K562 (cell line): ENCODE results near the gene MND1. TPM values are rescaled to one million over a fixed set of nuclear protein-coding genes. Genes with fewer than 3 reads are reported as not detected.
A peak's percentile ranks its signal among the peaks of the same experiment; 100 is the strongest.

Source experiments
- CBFA2T3 ChIP-seq: fragments of 450-650 bp; IDR thresholded peaks from 2 replicates; pipeline ENCODE4 v1.6.1; 2017
- EHMT2 ChIP-seq: fragments of 450-650 bp; IDR thresholded peaks from 2 replicates; pipeline ENCODE4 v1.6.1; 2018; ENCODE audit warnings: antibody characterized with exemption
- ELK3 ChIP-seq: fragments of 450-650 bp; formaldehyde crosslinking; IDR thresholded peaks from 2 replicates; pipeline ENCODE4 v1.4.0; 2020; ENCODE audit warnings: mild to moderate bottlenecking
- GABPA ChIP-seq: fragments of 200-800 bp; sonication (Bioruptor generic); conservative IDR thresholded peaks from 2 replicates; pipeline ENCODE4 v1.6.1; 2016; ENCODE audit warnings: low read depth, missing genetic modification characterization, missing compliant biosample characterization
- KLF16 ChIP-seq: IDR thresholded peaks from 2 replicates; pipeline ENCODE4 v1.6.1; 2016; ENCODE audit warnings: antibody characterized with exemption
- NR2C2 ChIP-seq, 2 experiments: fragments of 200-800 bp in 1 of 2; sonication (Bioruptor generic) in 1 of 2; sonication (generic) in 1 of 2; formaldehyde crosslinking in 1 of 2; IDR thresholded peaks; 2 replicates each; pipeline versions ENCODE4 v1.6.1 to v1.8.0; 2016 to 2022; ENCODE audit warnings: mild to moderate bottlenecking in 1 of 2, missing compliant biosample characterization in 1 of 2, missing genetic modification characterization in 1 of 2, missing genetic modification reagents in 1 of 2
- PRMT5 ChIP-seq: sonication (generic); formaldehyde crosslinking; IDR thresholded peaks from 2 replicates; pipeline ENCODE4 v1.5.0; 2020; ENCODE audit warnings: missing genetic modification reagents
- RBM25 ChIP-seq: fragments of 200-400 bp; formaldehyde crosslinking; IDR thresholded peaks from 2 replicates; pipeline ENCODE4 v1.6.1; 2018; ENCODE audit warnings: low read length, low read depth, moderate library complexity; ENCODE audit not compliant: severe bottlenecking
- THAP12 ChIP-seq: fragments of 250-450 bp; sonication (Bioruptor Pico); IDR thresholded peaks from 2 replicates; pipeline ENCODE4 v1.9.0; 2021; ENCODE audit warnings: mild to moderate bottlenecking, inconsistent platforms
- ZNF75A ChIP-seq: fragments of 450-650 bp; formaldehyde crosslinking; IDR thresholded peaks from 2 replicates; pipeline ENCODE4 v1.4.0; 2020; ENCODE audit warnings: mild to moderate bottlenecking
- polyA plus RNA-seq, 8 experiments: library from polyadenylated mRNA; depleted of rRNA in 4 of 8; stranded (reverse) in 5 of 8; unstranded in 3 of 8; fragments of >200 nt; fragmentation: Nextera tagmentation in 2 of 8; fragmentation: Illumina TruSeq in 1 of 8; extraction: Ambion mirVana in 2 of 8; extraction: Trizol in 1 of 8; gene quantifications; 2 replicates each; pipeline versions ENCODE4 v1.2.1 to v1.2.3, GENCODE V29; 2011 to 2014; ENCODE audit warnings: inconsistent platforms in 1 of 8, missing spikeins in 1 of 8
- total RNA-seq, 7 experiments: library from RNA; depleted of rRNA in 6 of 7; stranded (reverse); fragments of >200 nt in 6 of 7; fragmentation: Illumina TruSeq in 2 of 7; extraction: Trizol in 2 of 7; gene quantifications; 2 replicates each; pipeline versions ENCODE4 v1.2.1 to v1.2.3, GENCODE V29; 2011 to 2021; ENCODE audit warnings: low replicate concordance in 1 of 7
- TF ChIP-seq, protein P1 (sequence below), 2 experiments: IDR thresholded peaks; 2 replicates each; pipeline ENCODE4 v1.6.1; 2011; ENCODE audit warnings: borderline replicate concordance in 1 of 2, control low read depth in 1 of 2, low read depth in 1 of 2, low read length in 1 of 2, mild to moderate bottlenecking in 1 of 2, mixed read lengths in 1 of 2, moderate library complexity in 1 of 2; ENCODE audit not compliant: insufficient read depth in 1 of 2, insufficient read length in 1 of 2, poor library complexity in 1 of 2, severe bottlenecking in 1 of 2; ENCODE audit errors: extremely low read depth in 1 of 2
- TF ChIP-seq, protein P2 (sequence below): fragments of 450-650 bp; IDR thresholded peaks from 2 replicates; pipeline ENCODE4 v1.6.1; 2017; ENCODE audit warnings: antibody characterized with exemption, mild to moderate bottlenecking

MND1 gene
- total and polyA plus RNA-seq, 9 of the 15 experiments (the other 6 are each of a cell fraction or from before 2014, with no cell fraction given) = 35.3 to 94.1 (median 59.9) TPM

DNA sequence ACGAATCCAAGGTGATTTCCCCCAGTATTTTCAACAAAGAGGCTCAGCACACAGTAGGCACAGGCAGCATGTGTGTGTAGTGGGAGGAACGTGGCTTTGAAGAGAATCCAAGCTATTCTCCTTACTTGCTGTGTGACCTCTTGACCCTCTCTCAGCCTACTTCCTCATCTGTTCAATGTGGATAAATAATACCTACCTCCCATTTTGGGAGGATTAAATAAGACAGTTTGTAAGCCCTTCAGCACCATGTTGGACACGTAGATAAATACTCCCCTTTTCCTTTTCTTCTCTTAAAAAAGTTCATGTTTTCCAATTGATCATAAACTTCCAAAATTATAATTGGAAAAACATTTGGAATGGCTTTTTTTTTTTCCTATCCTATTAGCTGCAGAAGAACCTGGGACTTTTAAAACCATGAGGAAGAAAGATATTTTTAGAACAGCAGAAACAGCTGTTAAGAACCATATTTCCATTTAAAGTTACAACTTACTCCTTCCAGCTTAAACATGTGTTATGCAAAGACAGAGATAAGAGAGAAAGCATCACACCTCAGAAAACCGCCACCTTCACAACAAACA, 65.5 kb downstream of the MND1 start (continued):
- TF ChIP-seq EHMT2 (peak; percentile 51; the same call in 1 of the 2 replicates), ELK3 (CRISPR knock-in tag) (no peak), ZNF75A (CRISPR knock-in tag) (no peak), RBM25 (peak; percentile 12), PRMT5 (CRISPR knock-in tag) (no peak), KLF16 (0 out of 2 replicates have a peak, but pooled peaks have one; percentile 29), CBFA2T3 (peak; percentile 90), THAP12 (CRISPR knock-in tag) (no peak), GABPA (no peak), NR2C2 (CRISPR knock-in tag; IDR thresholded peaks at IDR 0.05) (no peak), NR2C2 (tag; IDR thresholded peaks at IDR 0.05) (peak; percentile 60)
- TF ChIP-seq, protein P1, sequence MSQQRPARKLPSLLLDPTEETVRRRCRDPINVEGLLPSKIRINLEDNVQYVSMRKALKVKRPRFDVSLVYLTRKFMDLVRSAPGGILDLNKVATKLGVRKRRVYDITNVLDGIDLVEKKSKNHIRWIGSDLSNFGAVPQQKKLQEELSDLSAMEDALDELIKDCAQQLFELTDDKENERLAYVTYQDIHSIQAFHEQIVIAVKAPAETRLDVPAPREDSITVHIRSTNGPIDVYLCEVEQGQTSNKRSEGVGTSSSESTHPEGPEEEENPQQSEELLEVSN (IDR thresholded peaks at IDR 0.05; ENCODE audit: borderline replicate concordance in 1 of 2, extremely low read depth in 1 of 2, insufficient read depth in 1 of 2, insufficient read length in 1 of 2, low read depth in 1 of 2, low read length in 1 of 2, poor library complexity in 1 of 2, severe bottlenecking in 1 of 2) = peak; percentile 48 to 54
- TF ChIP-seq, protein P2, sequence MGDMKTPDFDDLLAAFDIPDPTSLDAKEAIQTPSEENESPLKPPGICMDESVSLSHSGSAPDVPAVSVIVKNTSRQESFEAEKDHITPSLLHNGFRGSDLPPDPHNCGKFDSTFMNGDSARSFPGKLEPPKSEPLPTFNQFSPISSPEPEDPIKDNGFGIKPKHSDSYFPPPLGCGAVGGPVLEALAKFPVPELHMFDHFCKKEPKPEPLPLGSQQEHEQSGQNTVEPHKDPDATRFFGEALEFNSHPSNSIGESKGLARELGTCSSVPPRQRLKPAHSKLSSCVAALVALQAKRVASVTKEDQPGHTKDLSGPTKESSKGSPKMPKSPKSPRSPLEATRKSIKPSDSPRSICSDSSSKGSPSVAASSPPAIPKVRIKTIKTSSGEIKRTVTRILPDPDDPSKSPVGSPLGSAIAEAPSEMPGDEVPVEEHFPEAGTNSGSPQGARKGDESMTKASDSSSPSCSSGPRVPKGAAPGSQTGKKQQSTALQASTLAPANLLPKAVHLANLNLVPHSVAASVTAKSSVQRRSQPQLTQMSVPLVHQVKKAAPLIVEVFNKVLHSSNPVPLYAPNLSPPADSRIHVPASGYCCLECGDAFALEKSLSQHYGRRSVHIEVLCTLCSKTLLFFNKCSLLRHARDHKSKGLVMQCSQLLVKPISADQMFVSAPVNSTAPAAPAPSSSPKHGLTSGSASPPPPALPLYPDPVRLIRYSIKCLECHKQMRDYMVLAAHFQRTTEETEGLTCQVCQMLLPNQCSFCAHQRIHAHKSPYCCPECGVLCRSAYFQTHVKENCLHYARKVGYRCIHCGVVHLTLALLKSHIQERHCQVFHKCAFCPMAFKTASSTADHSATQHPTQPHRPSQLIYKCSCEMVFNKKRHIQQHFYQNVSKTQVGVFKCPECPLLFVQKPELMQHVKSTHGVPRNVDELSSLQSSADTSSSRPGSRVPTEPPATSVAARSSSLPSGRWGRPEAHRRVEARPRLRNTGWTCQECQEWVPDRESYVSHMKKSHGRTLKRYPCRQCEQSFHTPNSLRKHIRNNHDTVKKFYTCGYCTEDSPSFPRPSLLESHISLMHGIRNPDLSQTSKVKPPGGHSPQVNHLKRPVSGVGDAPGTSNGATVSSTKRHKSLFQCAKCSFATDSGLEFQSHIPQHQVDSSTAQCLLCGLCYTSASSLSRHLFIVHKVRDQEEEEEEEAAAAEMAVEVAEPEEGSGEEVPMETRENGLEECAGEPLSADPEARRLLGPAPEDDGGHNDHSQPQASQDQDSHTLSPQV = peak; percentile 83
